ENCODE data around the gene FMOD.

The FMOD gene

GRCh38 chr1:203381151-203381751 lies 30.3 kb upstream of the FMOD start:
- TF ChIP-seq CTCF (IDR thresholded peaks at IDR 0.05; ENCODE audit: insufficient read depth, low read depth, low read length, missing control alignments): no peak
- no peak overlapping the region for H3K4me3 ChIP-seq (ENCODE audit: low read length)
- DNase-seq (ENCODE audit: low read depth): no peak

- no peak for TF ChIP-seq CTCF (IDR thresholded peaks at IDR 0.05; ENCODE audit: insufficient read depth, low read depth, low read length, missing control alignments)
- no peak for DNase-seq (ENCODE audit: low read depth)
- H3K4me3 ChIP-seq (ENCODE audit: low read length): no peak overlapping the region
Observed at GRCh38 chr1:203380420-203381150, 29.7 kb upstream of the FMOD start.

- H3K4me3 ChIP-seq (ENCODE audit: low read length): no peak overlapping the region
- no peak for DNase-seq (ENCODE audit: low read depth)
- TF ChIP-seq CTCF (IDR thresholded peaks at IDR 0.05; ENCODE audit: insufficient read depth, low read depth, low read length, missing control alignments): no peak
Observed at GRCh38 chr1:203379825-203380224, 28.9 kb upstream of the FMOD start.

GRCh38 chr1:203378556-203379245 lies 27.8 kb upstream of the FMOD start:
- TF ChIP-seq CTCF (IDR thresholded peaks at IDR 0.05; ENCODE audit: insufficient read depth, low read depth, low read length, missing control alignments): no peak
- no peak for DNase-seq (ENCODE audit: low read depth)
- H3K4me3 ChIP-seq (ENCODE audit: low read length): no peak overlapping the region

GRCh38 chr1:203373991-203374390 lies 23.1 kb upstream of the FMOD start:
- H3K4me3 ChIP-seq (ENCODE audit: low read length): no peak overlapping the region
- no peak for DNase-seq (ENCODE audit: low read depth)
- TF ChIP-seq CTCF (IDR thresholded peaks at IDR 0.05; ENCODE audit: insufficient read depth, low read depth, low read length, missing control alignments): no peak

GRCh38 chr1:203373002-203373401 lies 22.1 kb upstream of the FMOD start:
- DNase-seq (ENCODE audit: low read depth): no peak
- TF ChIP-seq CTCF (IDR thresholded peaks at IDR 0.05; ENCODE audit: insufficient read depth, low read depth, low read length, missing control alignments): no peak
- H3K4me3 ChIP-seq (ENCODE audit: low read length): no peak overlapping the region

Data from epithelial cell of esophagus (primary cell).